ENCODE data around the gene ZSCAN26. TPM values are rescaled to one million over a fixed set of nuclear protein-coding genes. Genes with fewer than 3 reads are reported as not detected.

ZSCAN26 gene
- total RNA-seq, 1 experiment from 2014 or later, result 6.6 TPM

- ATAC-seq (no peak), DNase-seq (ENCODE audit: low spot score) (no peak)
- Mint-ChIP-seq H3K27ac (no peak overlapping the region), H3K9me3 (no peaks in the 10 kb centered on the region), H3K27me3 (ENCODE audit: low read depth) (peaks cover 14% of the 10 kb centered on the region), H3K4me3 (peak overlapping the region; percentile 67), H3K36me3 (peaks cover 26% of the 10 kb centered on the region), H3K4me1 (peaks cover 12% of the 10 kb centered on the region)
- TF ChIP-seq EMX1 (CRISPR knock-in tag; IDR thresholded peaks at IDR 0.05) (no peak), TP53 (CRISPR knock-in tag; IDR thresholded peaks at IDR 0.05) (no peak), ZNF423 (CRISPR knock-in tag; IDR thresholded peaks at IDR 0.05) (no peak), ZBTB21 (CRISPR knock-in tag; IDR thresholded peaks at IDR 0.05; ENCODE audit: borderline replicate concordance) (no peak)
- ChIA-PET POLR2A (no interaction called here), CTCF (no interaction called here)
Measured at GRCh38 chr6:28250747-28251146, 16.2 kb upstream of the ZSCAN26 start.

DNA sequence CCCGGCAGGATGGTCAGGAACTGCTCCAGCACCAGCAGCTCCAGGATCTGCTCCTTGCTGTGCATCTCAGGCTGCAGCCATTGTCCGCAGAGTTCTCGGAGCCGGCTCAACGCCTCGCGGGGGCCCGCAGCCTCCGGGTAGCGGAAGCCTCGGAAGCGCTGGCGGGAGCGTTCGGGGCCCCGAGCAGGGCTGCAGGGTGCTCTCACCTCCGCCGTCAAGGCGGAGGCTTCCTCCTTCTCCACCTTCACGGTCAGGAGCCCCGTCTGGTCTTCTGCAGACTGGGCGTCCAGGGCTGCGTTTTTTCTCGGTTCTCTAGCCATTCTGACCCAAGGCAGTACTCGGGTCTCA lies 15.3 kb upstream of the ZSCAN26 start:
- H3K9me3 Mint-ChIP-seq, result no peaks in the 10 kb centered on the region
- TF ChIP-seq, protein P1, sequence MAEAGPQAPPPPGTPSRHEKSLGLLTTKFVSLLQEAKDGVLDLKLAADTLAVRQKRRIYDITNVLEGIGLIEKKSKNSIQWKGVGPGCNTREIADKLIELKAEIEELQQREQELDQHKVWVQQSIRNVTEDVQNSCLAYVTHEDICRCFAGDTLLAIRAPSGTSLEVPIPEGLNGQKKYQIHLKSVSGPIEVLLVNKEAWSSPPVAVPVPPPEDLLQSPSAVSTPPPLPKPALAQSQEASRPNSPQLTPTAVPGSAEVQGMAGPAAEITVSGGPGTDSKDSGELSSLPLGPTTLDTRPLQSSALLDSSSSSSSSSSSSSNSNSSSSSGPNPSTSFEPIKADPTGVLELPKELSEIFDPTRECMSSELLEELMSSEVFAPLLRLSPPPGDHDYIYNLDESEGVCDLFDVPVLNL (CRISPR knock-in tag; IDR thresholded peaks at IDR 0.05; ENCODE audit: borderline replicate concordance, low read depth), result no peak
- TF ChIP-seq ESRRA (CRISPR knock-in tag; IDR thresholded peaks at IDR 0.05; ENCODE audit: borderline replicate concordance) (no peak), IRF2 (CRISPR knock-in tag; IDR thresholded peaks at IDR 0.05; ENCODE audit: borderline replicate concordance, low read depth) (no peak), ERG (CRISPR knock-in tag; IDR thresholded peaks at IDR 0.05) (no peak), HMGXB4 (CRISPR knock-in tag; IDR thresholded peaks at IDR 0.05) (no peak), ZNF121 (CRISPR knock-in tag; IDR thresholded peaks at IDR 0.05) (no peak), SOX15 (CRISPR knock-in tag; IDR thresholded peaks at IDR 0.05) (no peak), MAX (CRISPR knock-in tag; IDR thresholded peaks at IDR 0.05) (no peak), ZNF263 (CRISPR knock-in tag; IDR thresholded peaks at IDR 0.05; ENCODE audit: low read depth) (no peak), JAZF1 (CRISPR knock-in tag; IDR thresholded peaks at IDR 0.05) (no peak), MXD4 (CRISPR knock-in tag; IDR thresholded peaks at IDR 0.05; ENCODE audit: borderline replicate concordance) (no peak), FOXP1 (CRISPR knock-in tag; IDR thresholded peaks at IDR 0.05; ENCODE audit: borderline replicate concordance) (no peak), ZNF317 (CRISPR knock-in tag; IDR thresholded peaks at IDR 0.05; ENCODE audit: borderline replicate concordance, low read depth) (no peak), ZSCAN18 (CRISPR knock-in tag; IDR thresholded peaks at IDR 0.05) (no peak)
- TF ChIP-seq, protein P2, sequence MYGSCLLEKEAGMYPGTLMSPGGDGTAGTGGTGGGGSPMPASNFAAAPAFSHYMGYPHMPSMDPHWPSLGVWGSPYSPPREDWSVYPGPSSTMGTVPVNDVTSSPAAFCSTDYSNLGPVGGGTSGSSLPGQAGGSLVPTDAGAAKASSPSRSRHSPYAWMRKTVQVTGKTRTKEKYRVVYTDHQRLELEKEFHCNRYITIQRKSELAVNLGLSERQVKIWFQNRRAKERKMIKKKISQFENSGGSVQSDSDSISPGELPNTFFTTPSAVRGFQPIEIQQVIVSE (CRISPR knock-in tag; IDR thresholded peaks at IDR 0.05; ENCODE audit: borderline replicate concordance), result no peak
- TF ChIP-seq, protein P3, sequence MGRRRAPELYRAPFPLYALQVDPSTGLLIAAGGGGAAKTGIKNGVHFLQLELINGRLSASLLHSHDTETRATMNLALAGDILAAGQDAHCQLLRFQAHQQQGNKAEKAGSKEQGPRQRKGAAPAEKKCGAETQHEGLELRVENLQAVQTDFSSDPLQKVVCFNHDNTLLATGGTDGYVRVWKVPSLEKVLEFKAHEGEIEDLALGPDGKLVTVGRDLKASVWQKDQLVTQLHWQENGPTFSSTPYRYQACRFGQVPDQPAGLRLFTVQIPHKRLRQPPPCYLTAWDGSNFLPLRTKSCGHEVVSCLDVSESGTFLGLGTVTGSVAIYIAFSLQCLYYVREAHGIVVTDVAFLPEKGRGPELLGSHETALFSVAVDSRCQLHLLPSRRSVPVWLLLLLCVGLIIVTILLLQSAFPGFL (CRISPR knock-in tag; IDR thresholded peaks at IDR 0.05; ENCODE audit: borderline replicate concordance), result no peak
- ChIA-PET POLR2A (interaction anchor here (1.0 to 1.7 kb wide), 5 partner anchors 9 to 116 kb away, joined by 3 to 13 read pairs (median 4); partner anchors contain the start of genes ZKSCAN8 and ZSCAN26), CTCF (interaction anchor here (1.0 to 2.3 kb wide), 3 partner anchors 15 to 132 kb away, joined by 4 to 19 read pairs (median 12); partner anchors contain the start of gene ZSCAN26)
- peaks cover 18% of the 10 kb centered on the region for H3K27me3 Mint-ChIP-seq (ENCODE audit: low read depth)
- H3K4me3 Mint-ChIP-seq, result peak overlapping the region; percentile 99
- H3K36me3 Mint-ChIP-seq, result peaks cover 19% of the 10 kb centered on the region
- peak overlapping the region; percentile 80 for H3K27ac Mint-ChIP-seq
- ATAC-seq, result peak; percentile 45
- DNase-seq (ENCODE audit: low spot score), result peak; percentile 20
- H3K4me1 Mint-ChIP-seq, result peaks cover 12% of the 10 kb centered on the region

Data from WTC11 (cell line).